Measurements from ENCODE around the gene BAZ2B. TPM values are rescaled to one million over a fixed set of nuclear protein-coding genes. Genes with fewer than 3 reads are reported as not detected.

Gene BAZ2B
- total RNA-seq, 2 donors from 2014 or later: 60.8 to 84.5 TPM

GRCh38 chr2:159561242-159561641 lies 55.1 kb downstream of the BAZ2B start:
- H3K4me1 ChIP-seq (replicated peaks): no peaks in the 10 kb centered on the region
- no peaks in the 10 kb centered on the region for H3K36me3 ChIP-seq
- no peak overlapping the region for H3K27ac ChIP-seq
- intact Hi-C loops (cut with DNase I): no loop called here
- no peaks in the 10 kb centered on the region for H3K9me3 ChIP-seq
- no peaks in the 10 kb centered on the region for H3K27me3 ChIP-seq (replicated peaks; ENCODE audit: insufficient read depth)
- no peak for DNase-seq (ENCODE audit: low spot score)
- no peak overlapping the region for H3K4me3 ChIP-seq
- TF ChIP-seq CTCF (IDR thresholded peaks at IDR 0.05): no peak

- DNase-seq (ENCODE audit: low spot score): no peak
- no peak for TF ChIP-seq CTCF (IDR thresholded peaks at IDR 0.05)
- no peak for TF ChIP-seq POLR2AphosphoS5 (IDR thresholded peaks at IDR 0.05)
- TF ChIP-seq POLR2A (IDR thresholded peaks at IDR 0.05): no peak
- Histone ChIP-seq H3K9me3 (no peaks in the 10 kb centered on the region), H3K27ac (no peak overlapping the region), H3K36me3 (no peaks in the 10 kb centered on the region), H3K4me1 (replicated peaks) (no peaks in the 10 kb centered on the region), H3K4me3 (no peak overlapping the region), H3K27me3 (replicated peaks; ENCODE audit: insufficient read depth) (no peaks in the 10 kb centered on the region)
- intact Hi-C loops (cut with DNase I): no loop called here
- 89% methylated on average over 4 of the region's 4 CpGs for whole genome bisulfite sequencing
These were observed 57.3 kb downstream of the BAZ2B start for GRCh38 chr2:159559034-159559433.

GRCh38 chr2:159558479-159558878 lies 57.9 kb downstream of the BAZ2B start:
- H3K36me3 ChIP-seq: no peaks in the 10 kb centered on the region

GRCh38 chr2:159557437-159558034 lies 58.8 kb downstream of the BAZ2B start:
- WGBS: 73% methylated on average over 5 of the region's 5 CpGs
- DNase-seq (ENCODE audit: low spot score): no peak
- H3K36me3 ChIP-seq: no peaks in the 10 kb centered on the region
- intact Hi-C loops (cut with DNase I): no loop called here
- H3K4me3 ChIP-seq: no peak overlapping the region
- no peaks in the 10 kb centered on the region for H3K4me1 ChIP-seq (replicated peaks)
- no peak for TF ChIP-seq POLR2AphosphoS5 (IDR thresholded peaks at IDR 0.05)
- TF ChIP-seq POLR2A (IDR thresholded peaks at IDR 0.05): no peak
- no peak for TF ChIP-seq CTCF (IDR thresholded peaks at IDR 0.05)
- no peaks in the 10 kb centered on the region for H3K9me3 ChIP-seq
- H3K27ac ChIP-seq: no peak overlapping the region
- no peaks in the 10 kb centered on the region for H3K27me3 ChIP-seq (replicated peaks; ENCODE audit: insufficient read depth)

More at GRCh38 chr2:159558479-159558878, 57.9 kb downstream of the BAZ2B start:
- Histone ChIP-seq H3K27ac (no peak overlapping the region), H3K4me1 (replicated peaks) (no peaks in the 10 kb centered on the region), H3K4me3 (no peak overlapping the region), H3K27me3 (replicated peaks; ENCODE audit: insufficient read depth) (no peaks in the 10 kb centered on the region), H3K9me3 (no peaks in the 10 kb centered on the region)
- no peak for DNase-seq (ENCODE audit: low spot score)
- intact Hi-C loops (cut with DNase I): no loop called here
- TF ChIP-seq POLR2AphosphoS5 (IDR thresholded peaks at IDR 0.05) (no peak), CTCF (IDR thresholded peaks at IDR 0.05) (no peak), POLR2A (IDR thresholded peaks at IDR 0.05) (no peak)
- 94% methylated on average over 4 of the region's 4 CpGs for WGBS

GRCh38 chr2:159555651-159556392 lies 60.5 kb downstream of the BAZ2B start:
- Histone ChIP-seq H3K4me3 (no peak overlapping the region), H3K27me3 (replicated peaks; ENCODE audit: insufficient read depth) (no peaks in the 10 kb centered on the region), H3K9me3 (no peaks in the 10 kb centered on the region), H3K27ac (no peak overlapping the region), H3K4me1 (replicated peaks) (no peaks in the 10 kb centered on the region), H3K36me3 (no peaks in the 10 kb centered on the region)
- DNase-seq (ENCODE audit: low spot score): no peak
- 92% methylated on average over 4 of the region's 4 CpGs for WGBS
- TF ChIP-seq CTCF (IDR thresholded peaks at IDR 0.05): no peak
- intact Hi-C loops (cut with DNase I): no loop called here
